Measurements from ENCODE around the gene FAM114A2. TPM values are rescaled to one million over a fixed set of nuclear protein-coding genes. Genes with fewer than 3 reads are reported as not detected.

FAM114A2 gene
- total and polyA plus RNA-seq, 8 donors, result 4.9 to 25.9 (median 11.2) TPM

- DNase-seq, result no peak
- peaks cover 5 to 75% (median 65%) of the 10 kb centered on the region in 4 donors for H3K36me3 ChIP-seq
- 89 to 97% (median 95%) methylated on average over 3 of the region's 3 CpGs for WGBS, 5 donors
- no peaks in the 10 kb centered on the region for H3K27me3 ChIP-seq
- intact Hi-C loops (cut with DNase I; ENCODE audit: low total_unique reads), result no loop called here
- no peak for TF ChIP-seq EP300 (IDR thresholded peaks at IDR 0.05)
- no peak for TF ChIP-seq POLR2AphosphoS5 (IDR thresholded peaks at IDR 0.05)
- no peak for TF ChIP-seq POLR2A (IDR thresholded peaks at IDR 0.05)
- TF ChIP-seq CTCF (IDR thresholded peaks at IDR 0.05), result no peak
- no peaks in the 10 kb centered on the region for H3K9me3 ChIP-seq
- H3K4me1 ChIP-seq, result no peaks in the 10 kb centered on the region
- no peak overlapping the region for H3K4me3 ChIP-seq
- H3K27ac ChIP-seq, result no peak overlapping the region
These were observed 38.7 kb downstream of the FAM114A2 start for GRCh38 chr5:153999995-154000394.

GRCh38 chr5:153998768-153999167 lies 39.9 kb downstream of the FAM114A2 start:
- Histone ChIP-seq H3K4me3 (no peak overlapping the region), H3K36me3 (peaks cover 5 to 87% (median 75%) of the 10 kb centered on the region in 4 donors), H3K4me1 (no peaks in the 10 kb centered on the region), H3K27me3 (no peaks in the 10 kb centered on the region), H3K27ac (no peak overlapping the region), H3K9me3 (no peaks in the 10 kb centered on the region)
- intact Hi-C loops (cut with DNase I; ENCODE audit: low total_unique reads), result no loop called here
- 95 to 100% (median 100%) methylated on average over 1 of the region's 1 CpG for WGBS, 5 donors
- no peak for TF ChIP-seq CTCF (IDR thresholded peaks at IDR 0.05)
- no peak for TF ChIP-seq POLR2AphosphoS5 (IDR thresholded peaks at IDR 0.05)
- TF ChIP-seq POLR2A (IDR thresholded peaks at IDR 0.05), result no peak
- TF ChIP-seq EP300 (IDR thresholded peaks at IDR 0.05), result no peak
- DNase-seq, result no peak

- Histone ChIP-seq H3K4me3 (no peak overlapping the region), H3K4me1 (no peaks in the 10 kb centered on the region), H3K27me3 (no peaks in the 10 kb centered on the region), H3K9me3 (no peaks in the 10 kb centered on the region), H3K27ac (no peak overlapping the region), H3K36me3 (peaks cover 5 to 93% (median 79%) of the 10 kb centered on the region in 4 donors)
- no peak for DNase-seq
- intact Hi-C loops (cut with DNase I; ENCODE audit: low total_unique reads), result no loop called here
- TF ChIP-seq POLR2A (IDR thresholded peaks at IDR 0.05), result no peak
- no peak for TF ChIP-seq EP300 (IDR thresholded peaks at IDR 0.05)
- TF ChIP-seq POLR2AphosphoS5 (IDR thresholded peaks at IDR 0.05), result no peak
- no peak for TF ChIP-seq CTCF (IDR thresholded peaks at IDR 0.05)
- WGBS, 5 donors, result 56 to 78% (median 74%) methylated on average over 1 of the region's 1 CpG
These were observed 40.7 kb downstream of the FAM114A2 start for GRCh38 chr5:153998010-153998409.

- no peak overlapping the region for H3K27ac ChIP-seq
- no peaks in the 10 kb centered on the region for H3K27me3 ChIP-seq
- H3K4me1 ChIP-seq, result no peaks in the 10 kb centered on the region
- intact Hi-C loops (cut with DNase I; ENCODE audit: low total_unique reads), result no loop called here
- TF ChIP-seq CTCF (IDR thresholded peaks at IDR 0.05) (no peak), POLR2A (IDR thresholded peaks at IDR 0.05) (no peak), POLR2AphosphoS5 (IDR thresholded peaks at IDR 0.05) (no peak), EP300 (IDR thresholded peaks at IDR 0.05) (no peak)
- H3K36me3 ChIP-seq, result peaks cover 4 to 52% (median 41%) of the 10 kb centered on the region in 4 donors
- H3K9me3 ChIP-seq, result no peaks in the 10 kb centered on the region
- no peak for DNase-seq
- H3K4me3 ChIP-seq, result no peak overlapping the region
These were observed 47.5 kb downstream of the FAM114A2 start for GRCh38 chr5:153991168-153991567.

Measured in stomach (tissue), 9 donors.